Stimulated activated CD4-positive, alpha-beta T cell treated with anti-CD3 and anti-CD28 coated beads, Interleukin-15, amount 100 ng/mL, for 24 hours (primary cell): Measurements from ENCODE around the gene SCNN1B.

Source experiments
- DNase-seq: peaks from one replicate; pipeline ENCODE4 v3.0.0-alpha.2; 2020

The SCNN1B gene

DNA sequence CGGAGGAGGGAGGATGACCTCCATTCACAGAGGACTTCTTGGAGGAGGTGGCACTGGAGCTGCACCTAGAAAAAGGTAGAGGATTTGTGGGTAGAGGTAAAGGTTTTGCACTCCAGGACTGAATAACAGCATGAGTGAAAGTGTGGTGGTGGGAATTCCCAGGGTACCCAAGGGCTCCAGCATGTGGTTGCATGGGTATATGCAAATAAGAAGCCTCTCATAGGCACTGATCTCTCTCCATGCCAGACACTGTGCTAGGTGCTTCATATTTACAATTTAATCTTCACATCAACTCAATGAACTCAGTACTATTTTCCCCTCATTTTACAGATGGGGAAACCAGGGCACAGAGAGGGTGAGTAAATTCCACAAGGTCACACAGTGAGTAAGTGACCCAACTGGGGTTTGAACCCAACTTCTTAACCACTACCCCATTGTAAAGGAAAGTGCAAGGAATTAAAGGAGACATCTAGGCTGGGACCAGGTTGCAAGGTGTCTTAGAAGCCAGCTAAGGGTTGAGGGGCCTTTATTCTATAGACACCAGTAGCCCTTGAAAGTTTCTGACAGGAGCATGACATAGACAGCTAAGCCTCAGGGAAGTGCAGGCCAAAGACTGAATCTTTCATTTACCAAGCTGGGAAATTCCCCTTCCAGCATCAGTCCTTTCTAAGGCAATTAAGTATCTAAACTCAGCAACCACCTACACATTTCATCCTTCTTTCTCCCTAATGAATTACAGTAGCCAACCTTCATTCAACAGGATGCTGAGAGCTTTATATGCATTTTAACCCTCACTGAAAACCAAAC lies 21.3 kb downstream of the SCNN1B start:
- DNase-seq: no peak

DNA sequence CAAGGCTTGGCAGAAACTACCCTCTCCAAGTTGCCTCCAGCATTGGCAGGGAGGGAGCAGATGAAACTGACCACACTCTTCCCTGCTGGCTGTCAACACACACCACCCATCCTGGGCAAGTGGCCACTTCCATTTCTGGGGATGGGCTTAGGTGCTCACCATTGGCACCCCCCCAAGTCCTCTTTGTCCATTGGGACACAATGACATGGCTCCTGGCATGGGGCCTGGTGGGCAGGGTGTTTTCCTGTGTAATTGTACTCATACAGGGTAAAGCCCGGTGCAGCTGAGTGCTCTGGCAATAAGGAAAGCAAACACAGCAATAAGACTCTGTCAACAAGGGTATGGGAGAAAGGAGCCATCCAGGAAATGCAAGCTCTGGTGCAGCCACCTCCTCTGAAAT lies 22.6 kb downstream of the SCNN1B start:
- DNase-seq: no peak

DNA sequence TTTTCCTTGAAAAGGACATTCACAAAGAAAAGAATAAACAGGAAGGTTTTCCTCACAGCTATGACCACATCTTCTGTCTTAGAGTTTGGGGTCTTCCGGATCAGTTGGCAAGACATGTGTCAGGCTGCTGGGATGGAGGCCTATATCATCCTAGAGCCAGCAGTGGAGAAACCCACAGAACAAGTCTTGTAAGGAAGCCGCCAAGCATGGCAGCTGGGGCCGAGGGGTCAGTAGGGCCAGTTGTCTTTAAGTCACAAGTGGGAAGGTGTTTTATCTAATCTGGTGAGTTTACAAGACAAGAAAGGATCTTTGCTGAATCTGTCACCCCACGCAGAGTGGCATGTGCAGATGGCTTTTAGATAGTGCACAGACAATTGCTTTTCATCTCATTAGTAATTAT lies 25.7 kb downstream of the SCNN1B start:
- no peak for DNase-seq

DNA sequence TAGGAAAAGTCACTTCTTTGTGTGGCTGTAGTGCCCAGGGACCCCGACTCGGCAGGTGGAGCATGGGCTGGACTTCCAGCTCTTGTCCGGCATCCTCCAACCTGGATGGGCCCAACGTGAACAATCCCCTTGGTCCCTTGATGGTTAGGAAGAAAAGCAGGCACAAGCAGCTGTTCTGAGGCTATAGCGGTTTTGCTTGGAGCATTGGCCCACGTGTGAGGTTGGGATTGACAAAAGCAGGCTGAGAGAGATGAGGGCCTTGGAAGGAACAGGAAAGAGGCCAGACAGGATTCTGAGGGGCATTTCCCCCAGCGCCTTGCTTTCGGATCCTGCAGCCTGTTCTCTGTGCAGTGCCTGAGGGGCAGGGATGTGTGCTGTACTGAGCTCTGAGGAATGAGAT lies 28.1 kb downstream of the SCNN1B start:
- no peak for DNase-seq

DNA sequence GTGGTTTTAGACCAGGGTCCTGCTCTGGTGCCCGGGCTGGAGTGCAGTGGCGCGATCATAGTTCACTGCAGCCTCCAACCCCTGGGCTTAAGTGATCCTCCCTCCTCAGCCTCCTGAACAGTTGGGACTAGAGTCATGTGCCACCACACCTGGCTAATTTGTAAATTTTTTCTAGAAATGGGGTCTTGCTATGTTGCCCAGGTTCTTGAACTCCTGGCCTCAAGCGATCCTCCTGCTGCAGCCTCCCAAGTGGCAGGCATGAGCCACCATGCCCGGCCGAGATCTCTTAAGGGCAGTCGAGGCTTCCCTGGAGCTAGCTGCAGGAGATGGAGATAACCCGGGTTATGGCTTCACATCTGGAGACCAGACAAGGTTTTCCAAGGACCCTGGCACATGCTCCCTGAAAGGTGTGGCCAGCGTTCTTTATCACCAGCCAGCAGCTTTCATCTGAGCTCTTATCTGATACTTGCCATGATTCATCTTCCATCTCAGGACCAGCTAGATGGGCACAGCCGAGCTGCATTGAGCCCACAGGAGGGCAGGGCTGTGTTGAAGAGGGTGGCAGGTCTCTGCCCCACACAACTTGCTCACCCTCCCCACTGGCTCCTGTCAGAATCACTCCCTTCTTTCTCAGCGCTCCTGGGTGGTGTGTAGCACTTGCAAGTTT lies 28.6 kb downstream of the SCNN1B start:
- DNase-seq: no peak

DNA sequence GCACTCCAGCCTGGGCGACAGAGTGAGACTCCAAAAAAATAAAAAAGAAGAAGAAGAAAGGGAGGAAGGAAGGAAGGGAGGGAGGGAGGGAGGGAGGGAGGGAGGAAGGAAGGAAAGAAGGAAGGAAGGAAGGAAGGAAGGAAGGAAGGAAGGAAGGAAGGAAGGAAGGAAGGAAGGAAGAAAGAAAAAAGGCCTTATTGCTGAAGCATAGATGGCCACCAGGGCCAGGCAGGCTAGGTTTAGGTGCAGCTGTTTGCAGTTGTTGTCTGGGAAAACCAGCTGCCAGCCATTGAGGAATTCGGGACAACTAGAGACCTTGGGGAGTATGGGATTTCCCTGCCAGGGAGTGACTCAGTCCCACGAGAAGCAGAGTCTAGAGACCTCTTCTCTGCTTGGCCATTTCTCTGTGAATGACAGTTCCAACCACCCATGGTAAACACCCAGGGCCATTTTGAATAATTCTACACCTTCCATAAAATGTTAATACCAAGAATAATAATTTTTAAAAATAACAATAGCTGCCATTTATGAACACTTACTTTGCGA lies 31.0 kb downstream of the SCNN1B start:
- no peak for DNase-seq

DNA sequence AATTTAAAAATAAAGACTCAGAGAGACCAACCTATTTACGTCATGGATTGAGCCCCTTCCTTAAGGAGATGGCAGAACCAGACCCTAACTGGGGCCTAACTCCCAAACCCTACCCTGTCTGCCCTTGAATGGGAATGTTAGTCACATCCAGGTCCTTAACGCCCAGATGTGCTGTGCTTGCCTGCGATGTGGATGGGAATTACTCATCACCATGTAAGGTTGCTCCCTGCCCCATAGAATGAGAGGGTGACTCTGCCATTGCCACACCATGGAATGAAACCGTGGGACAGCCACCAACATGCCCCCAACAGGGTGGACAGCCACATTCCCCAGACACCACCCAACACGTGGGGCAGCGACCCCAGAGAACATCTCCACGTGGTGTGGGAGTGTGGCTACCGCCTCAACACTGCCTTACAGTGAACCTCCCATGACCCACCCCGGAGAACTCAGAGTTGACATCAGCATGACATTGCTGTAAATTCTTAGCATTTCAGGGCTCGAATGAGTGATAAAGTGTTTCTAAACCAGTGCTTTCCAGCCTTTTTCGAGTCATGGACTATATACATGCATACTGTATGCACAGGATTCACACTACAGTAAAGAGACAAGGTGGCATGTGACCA lies 31.8 kb downstream of the SCNN1B start:
- no peak for DNase-seq

DNA sequence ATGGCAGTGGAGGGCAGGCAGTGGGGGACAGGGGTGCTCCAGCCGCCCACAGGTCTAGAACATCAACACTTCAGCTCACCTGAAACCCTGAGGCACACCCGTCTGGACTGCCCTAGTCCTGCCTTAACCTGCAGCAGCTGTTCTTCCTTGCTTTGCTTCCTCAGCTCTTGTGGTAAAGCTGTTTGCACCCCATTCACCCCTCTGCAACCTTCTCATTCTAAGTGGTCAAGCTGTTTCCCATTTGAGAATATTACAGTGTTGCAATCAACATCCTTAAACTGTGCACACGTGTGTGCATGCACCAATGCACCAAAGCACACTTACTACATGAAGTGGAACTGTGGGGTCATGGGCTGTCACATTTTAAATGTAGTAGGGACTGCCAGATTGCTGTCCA lies 32.4 kb downstream of the SCNN1B start:
- no peak for DNase-seq

DNA sequence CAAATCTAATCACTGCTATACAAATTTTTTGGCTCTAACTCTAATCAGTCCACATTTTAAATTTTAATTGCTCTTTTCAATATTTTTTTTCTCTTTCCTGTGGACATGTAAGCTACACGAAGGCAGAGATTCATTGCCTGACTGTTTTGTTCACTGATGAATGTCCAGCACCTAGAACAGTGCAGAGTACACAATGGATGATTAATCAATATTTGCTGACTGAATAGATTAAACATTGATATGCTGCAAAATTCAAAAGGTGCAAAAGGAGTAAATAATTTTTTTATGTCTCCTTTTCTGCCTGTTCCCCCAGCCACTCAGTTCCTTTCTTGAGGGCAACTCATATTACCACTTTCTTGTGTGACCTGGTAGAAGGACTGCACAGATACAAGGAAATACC lies 32.8 kb downstream of the SCNN1B start:
- DNase-seq: no peak

DNA sequence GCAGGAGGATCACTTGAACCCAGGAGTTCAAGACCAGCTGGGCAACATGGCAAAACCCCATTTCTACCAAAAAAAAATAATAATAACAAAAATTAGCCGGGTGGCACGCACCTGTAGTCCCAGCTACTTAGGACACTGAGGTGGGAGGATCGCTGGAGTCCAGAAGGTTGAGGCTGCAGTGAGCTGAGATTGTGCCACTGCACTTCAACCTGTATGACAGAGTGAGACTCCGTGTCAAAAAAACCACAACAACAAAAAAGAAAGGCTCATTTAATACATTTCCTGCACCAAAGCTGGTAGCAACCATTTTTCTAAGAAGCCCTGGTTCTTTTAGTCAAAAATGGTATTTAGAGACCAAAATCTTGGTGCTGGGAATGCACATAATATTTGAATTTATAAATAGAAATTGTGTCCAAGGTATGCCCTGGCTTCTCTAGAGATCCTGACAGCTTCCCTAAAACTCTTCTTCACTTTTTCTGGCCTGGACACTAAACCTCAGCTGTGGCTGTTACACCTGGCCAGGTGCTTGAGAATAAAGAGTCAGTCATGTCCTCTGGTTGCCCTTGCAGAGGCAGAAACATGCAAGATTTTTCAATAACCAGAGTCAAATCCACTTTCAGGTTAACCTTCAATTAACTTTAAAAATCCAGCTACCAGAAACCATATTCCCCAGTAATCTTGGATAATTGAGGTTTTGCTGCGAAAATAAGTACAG lies 35.9 kb downstream of the SCNN1B start:
- no peak for DNase-seq

DNA sequence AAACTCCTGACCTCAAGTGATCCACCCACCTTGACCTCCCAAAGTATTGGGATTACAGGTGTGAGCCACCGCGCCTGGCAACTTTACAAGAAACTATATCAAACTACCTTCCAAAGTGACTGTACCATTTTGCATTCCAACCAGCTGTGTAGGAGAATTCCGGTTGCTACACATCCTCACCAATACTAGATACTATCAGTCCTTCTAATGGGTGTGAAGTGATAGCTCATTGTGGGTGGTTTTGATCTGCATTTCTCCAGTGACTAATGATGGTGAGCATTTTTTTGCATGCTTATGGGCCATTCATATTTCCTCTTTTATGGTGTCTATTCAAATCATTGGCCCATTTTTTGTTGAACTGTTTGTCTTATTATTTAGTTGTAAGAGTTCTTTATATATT lies 37.7 kb downstream of the SCNN1B start:
- DNase-seq: no peak

DNA sequence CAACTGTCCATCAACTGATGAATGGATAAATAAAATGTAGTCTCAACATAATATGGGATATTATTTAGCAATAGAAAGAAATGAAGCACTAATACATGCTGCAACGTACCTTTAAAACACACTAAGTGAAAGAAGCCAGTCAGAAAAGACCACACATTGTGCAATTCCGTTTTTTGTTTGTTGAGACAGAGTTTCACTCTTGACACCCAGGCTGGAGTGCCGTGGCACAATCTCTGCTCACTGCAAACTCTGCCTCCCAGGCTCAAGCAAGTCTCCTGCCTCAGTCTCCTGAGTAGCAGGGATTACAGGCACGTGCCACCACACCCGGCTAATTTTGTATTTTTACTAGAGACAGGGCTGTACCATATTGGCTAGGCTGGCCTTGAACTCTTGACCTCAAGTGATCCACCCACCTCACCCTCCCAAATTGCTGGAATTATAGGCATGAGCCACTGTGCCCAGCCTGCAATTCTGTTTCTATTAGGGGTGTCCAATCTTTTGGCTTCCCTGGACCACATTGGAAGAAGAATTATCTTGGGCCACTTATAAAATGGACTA lies 40.1 kb downstream of the SCNN1B start:
- DNase-seq: no peak

DNA sequence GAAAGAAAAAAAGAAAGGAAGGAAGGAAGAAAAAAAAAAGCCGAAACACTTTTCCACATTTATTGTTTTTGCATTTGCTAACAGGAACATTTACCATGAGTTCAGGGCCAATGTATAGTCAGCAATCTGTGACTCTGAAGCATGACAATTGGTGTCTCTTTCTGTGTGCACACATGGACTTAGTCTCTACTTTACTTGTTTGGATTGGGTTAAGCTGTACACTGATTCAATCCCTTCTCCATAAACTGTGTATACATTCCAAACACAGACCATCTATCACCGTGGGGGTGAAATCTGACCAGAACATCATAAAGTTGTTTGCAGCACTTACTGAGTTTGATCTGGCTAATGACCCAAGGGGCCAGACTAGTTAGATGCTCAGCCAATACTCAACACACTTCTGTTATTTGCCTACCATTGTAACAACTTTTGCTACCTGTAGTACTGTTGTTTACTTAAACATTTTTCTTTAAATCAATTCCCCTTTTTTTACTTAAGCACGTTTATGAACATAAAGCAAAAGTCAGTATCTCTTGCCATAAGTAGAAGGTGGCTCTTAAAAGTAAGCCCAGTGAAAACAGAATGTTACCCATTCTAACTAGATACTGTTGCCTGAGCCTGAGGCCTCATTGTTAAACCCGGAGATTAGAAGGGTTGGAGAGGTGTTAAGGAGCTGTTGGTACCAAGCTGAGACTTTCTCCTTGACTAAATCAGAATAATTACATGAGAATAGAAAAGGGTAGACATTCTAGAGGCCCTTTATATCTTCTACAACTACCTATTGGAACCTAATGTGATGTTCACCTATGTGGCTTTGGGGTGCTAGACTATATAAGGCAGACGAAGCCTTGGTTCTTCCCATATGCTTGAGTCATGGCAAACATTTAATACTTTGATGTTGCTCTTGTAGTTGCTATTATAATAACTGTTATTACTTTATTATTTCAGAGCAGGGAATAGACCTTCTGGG lies 41.8 kb downstream of the SCNN1B start:
- DNase-seq: no peak

DNA sequence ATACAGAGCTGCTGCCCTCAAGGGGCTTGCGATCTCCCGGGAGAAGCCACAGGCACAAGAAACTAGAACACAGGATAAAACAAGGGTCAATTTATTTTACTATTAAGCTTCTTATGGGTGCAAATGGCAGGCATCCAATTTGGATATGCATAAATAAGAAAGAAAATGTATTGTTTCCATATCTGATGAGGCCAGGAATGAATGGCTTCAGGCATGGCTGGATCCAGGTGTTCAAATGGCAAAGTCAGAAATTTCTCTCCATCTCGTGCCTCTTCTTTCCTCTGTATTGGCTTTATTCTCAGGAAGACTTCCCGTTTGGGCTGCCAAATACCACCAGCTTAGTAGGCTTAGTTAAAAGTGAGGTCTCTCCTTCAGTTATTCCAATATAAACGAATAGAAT lies 43.1 kb downstream of the SCNN1B start:
- DNase-seq: no peak

DNA sequence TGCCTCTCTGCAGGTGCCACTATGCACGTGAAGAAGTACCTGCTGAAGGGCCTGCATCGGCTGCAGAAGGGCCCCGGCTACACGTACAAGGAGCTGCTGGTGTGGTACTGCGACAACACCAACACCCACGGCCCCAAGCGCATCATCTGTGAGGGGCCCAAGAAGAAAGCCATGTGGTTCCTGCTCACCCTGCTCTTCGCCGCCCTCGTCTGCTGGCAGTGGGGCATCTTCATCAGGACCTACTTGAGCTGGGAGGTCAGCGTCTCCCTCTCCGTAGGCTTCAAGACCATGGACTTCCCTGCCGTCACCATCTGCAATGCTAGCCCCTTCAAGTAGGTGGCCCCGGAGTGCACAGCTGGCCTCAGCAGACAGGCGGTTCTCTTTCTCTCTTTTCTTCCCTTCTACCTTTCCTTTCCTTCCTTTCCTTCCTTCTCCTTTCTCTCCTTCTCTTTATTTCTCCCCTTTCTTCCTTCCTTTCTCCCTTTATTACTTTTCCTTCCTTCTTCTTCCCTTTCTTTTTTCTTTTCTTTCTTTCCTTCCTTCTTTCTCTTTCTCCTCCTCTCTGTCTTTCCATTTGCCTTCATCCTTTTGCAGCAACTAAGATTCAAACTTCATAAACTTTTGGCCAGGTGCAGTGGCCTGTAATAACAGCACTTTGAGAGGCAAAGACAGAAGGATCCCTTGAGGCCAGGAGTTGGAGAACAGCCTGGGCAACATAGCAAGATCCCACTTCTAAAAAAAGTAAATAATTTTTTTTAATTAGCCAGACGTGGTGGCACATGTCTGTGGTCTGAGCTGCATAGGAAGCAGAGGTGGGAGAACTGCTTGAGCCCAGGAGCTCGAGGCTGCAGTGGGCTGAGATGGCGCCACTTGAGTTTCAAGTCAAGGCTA lies 46.7 kb downstream of the SCNN1B start:
- DNase-seq: no peak

DNA sequence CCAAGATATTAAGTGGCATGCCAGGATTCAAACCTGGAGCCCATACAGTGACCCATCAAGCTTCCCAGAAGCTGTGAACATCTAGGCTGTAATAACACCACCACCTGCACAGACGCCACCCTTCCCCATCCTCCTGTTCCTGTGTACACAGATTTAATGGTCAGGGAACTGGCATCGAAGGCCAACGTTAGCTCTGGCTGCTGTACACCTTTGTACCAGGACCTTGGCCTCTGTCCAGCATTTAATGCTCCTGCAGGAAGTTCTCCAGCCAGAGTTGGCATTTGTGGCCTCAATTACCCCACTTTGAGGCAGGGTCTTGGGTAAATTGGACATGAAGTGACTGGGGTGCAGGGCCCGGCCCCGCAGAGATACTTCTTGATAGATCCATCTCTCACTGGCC lies 49.3 kb downstream of the SCNN1B start:
- no peak for DNase-seq

DNA sequence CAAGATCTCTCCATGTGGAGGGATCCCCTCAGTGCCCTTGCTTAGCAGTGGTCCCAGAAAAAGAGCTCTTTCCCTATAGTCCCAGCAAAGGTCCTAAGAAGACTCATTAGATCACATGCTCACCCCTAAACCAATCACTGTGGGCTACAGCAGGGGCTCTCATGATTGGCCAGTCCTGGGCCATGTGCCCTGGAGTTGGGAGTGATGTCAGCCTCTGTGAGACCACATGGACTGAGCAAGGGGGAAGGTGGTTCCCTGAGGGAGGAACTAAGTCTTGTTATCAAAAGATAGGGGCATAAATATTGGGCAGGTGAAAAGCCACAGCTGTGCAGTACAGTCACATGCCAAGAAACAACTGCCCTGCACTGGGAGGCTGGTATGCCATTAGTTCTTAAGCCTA lies 51.3 kb downstream of the SCNN1B start:
- no peak for DNase-seq

DNA sequence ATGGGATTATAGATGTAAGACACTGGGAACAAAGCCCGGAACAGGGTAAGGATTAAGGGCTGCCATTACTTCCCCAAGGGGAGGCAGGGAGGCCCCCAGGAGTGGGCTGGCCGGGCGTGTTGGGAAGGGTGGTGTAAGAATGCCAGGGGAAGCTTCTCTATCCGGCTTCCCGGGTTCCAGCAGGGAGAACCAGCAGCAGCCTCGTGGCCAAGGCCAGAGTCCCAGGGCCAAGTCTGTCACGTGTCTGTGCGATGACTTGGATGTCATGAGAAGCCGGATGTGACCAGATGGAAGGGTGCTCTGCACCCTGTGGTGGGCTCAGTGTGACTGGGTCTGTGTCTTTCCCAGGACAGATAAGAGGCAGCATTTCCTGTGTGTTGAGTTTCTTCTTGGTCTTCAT lies 52.1 kb downstream of the SCNN1B start:
- no peak for DNase-seq

DNA sequence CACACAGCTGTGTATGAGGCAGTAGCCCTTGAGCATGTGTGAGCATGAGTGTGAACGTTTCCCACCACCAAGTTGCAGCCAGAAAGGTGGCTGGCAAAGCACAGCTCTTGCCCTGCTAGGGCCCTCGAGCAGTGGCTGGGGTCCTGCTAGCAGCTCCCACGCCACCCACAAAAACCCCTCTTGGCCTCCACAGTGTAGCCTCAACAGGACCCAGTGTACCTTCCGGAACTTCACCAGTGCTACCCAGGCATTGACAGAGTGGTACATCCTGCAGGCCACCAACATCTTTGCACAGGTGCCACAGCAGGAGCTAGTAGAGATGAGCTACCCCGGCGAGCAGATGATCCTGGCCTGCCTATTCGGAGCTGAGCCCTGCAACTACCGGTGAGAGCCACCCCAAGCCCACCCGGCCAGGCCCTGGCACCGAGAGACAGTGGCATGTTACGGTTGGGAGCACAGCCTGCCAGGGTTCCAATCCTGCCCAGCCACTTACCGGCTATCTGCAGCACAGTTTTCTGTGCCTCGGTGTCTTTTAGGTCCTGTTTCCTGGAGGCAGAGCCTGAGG lies 53.1 kb downstream of the SCNN1B start:
- DNase-seq: no peak

DNA sequence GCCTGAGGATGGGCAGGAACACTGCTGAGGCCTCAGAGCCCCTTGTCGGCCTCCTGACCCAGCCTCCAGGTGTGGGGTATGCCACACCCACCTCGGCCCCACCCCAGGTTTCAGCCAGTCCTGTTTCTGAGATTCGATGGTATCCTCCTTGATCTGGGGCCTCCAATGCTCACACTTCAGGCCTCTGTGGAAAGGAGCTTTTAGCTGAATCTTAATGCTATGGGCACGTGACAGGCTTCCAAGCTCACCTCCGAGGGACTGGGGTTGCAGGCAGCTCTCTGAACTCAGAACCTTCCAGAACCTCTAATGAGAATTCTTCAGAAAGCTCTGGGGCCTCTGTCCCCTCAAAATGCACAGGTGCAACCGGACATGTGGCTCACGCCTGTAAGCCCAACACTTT lies 54.8 kb downstream of the SCNN1B start:
- DNase-seq: no peak
